NCI-H748 treated with DMSO at 0.1 percent for 48 hours (cell line): Measurements from ENCODE around the gene IFT122.
"Not testable (repeated sequence)": the region's sequence is repeated elsewhere in the genome, so short reads cannot be mapped to it uniquely, and the experiment has no call there.

Source experiments
- DNase-seq: peaks from one replicate; lab custom pipeline; 2025; lab: John Stamatoyannopoulos, UW

IFT122 gene

GRCh38 chr3:129439817-129440617 lies at the start of gene IFT122, which contains the start of gene MBD4:
TSS of gene IFT122 (plus strand) at chr3:129440224. CDS start at chr3:129440331, 107 bp downstream.
TSS of gene MBD4 (minus strand) at chr3:129439948. CDS start at chr3:129439833, 115 bp downstream.
- DNase-seq, result peak; percentile 94

GRCh38 chr3:129391583-129391982 lies 48.4 kb upstream of the IFT122 start:
- DNase-seq, result not testable (repeated sequence)

- not testable (repeated sequence) for DNase-seq
These were observed 47.7 kb upstream of the IFT122 start for GRCh38 chr3:129392106-129392887.

- no peak for DNase-seq
These were observed 46.8 kb upstream of the IFT122 start for GRCh38 chr3:129393271-129393670.

GRCh38 chr3:129393760-129394564 lies 46.1 kb upstream of the IFT122 start:
- DNase-seq, result not testable (repeated sequence)

- no peak for DNase-seq
These were observed 41.2 kb upstream of the IFT122 start for GRCh38 chr3:129398803-129399144.

- peak; percentile 80 for DNase-seq
These were observed 40.7 kb upstream of the IFT122 start for GRCh38 chr3:129399145-129399894.

GRCh38 chr3:129399895-129400357 lies 40.1 kb upstream of the IFT122 start:
- DNase-seq, result no peak

- DNase-seq, result no peak
These were observed 37.8 kb upstream of the IFT122 start for GRCh38 chr3:129402210-129402609.

GRCh38 chr3:129402616-129403015 lies 37.4 kb upstream of the IFT122 start:
- DNase-seq, result no peak

- no peak for DNase-seq
These were observed 36.6 kb upstream of the IFT122 start for GRCh38 chr3:129403450-129403849.

- DNase-seq, result no peak
These were observed 35.9 kb upstream of the IFT122 start for GRCh38 chr3:129404130-129404529.

GRCh38 chr3:129404610-129405009 lies 35.4 kb upstream of the IFT122 start:
- no peak for DNase-seq

GRCh38 chr3:129409541-129409940 lies 30.5 kb upstream of the IFT122 start:
- DNase-seq, result no peak

GRCh38 chr3:129410971-129411370 lies 29.1 kb upstream of the IFT122 start:
- DNase-seq, result no peak

GRCh38 chr3:129412542-129413198 lies 27.4 kb upstream of the IFT122 start:
- DNase-seq, result no peak

GRCh38 chr3:129413238-129413637 lies 26.8 kb upstream of the IFT122 start:
- not testable (repeated sequence) for DNase-seq

- DNase-seq, result no peak
These were observed 26.1 kb upstream of the IFT122 start for GRCh38 chr3:129413687-129414506.

GRCh38 chr3:129415378-129415777 lies 24.6 kb upstream of the IFT122 start:
- DNase-seq, result no peak

GRCh38 chr3:129415830-129416229 lies 24.2 kb upstream of the IFT122 start:
- DNase-seq, result no peak
